Natural killer cell treated with Interleukin-12 subunit alpha and Interleukin-12 subunit beta and Interleukin-15 and Interleukin-18, amount 100 ng/mL, for 72 hours (primary cell): ENCODE results near the gene PDE8A. TPM values are rescaled to one million over a fixed set of nuclear protein-coding genes. Genes with fewer than 3 reads are reported as not detected.
A peak's percentile ranks its signal among the peaks of the same experiment; 100 is the strongest.

Source experiments
- ATAC-seq, 2 donors: fragments of 150-1000 bp; cut with Tn5 transposase in 1 of 2; sonication (Bioruptor Pico), chemical (Tn5 transposase) in 1 of 2; 2 replicates each; pipeline ENCODE4 v1.10.0; 2021
- DNase-seq: peaks from one replicate; pipeline ENCODE4 v3.0.0; 2022; ENCODE audit warnings: low spot score
- H3K27ac Mint-ChIP-seq, 2 donors: 1 replicate in 1 of 2; 2 replicates in 1 of 2; pipeline ENCODE4 v1.8.0; 2022; ENCODE audit warnings: mixed read lengths in 2 of 2, mild to moderate bottlenecking in 1 of 2, moderate library complexity in 1 of 2
- H3K27me3 Mint-ChIP-seq, 2 donors: 1 replicate in 1 of 2; 2 replicates in 1 of 2; pipeline ENCODE4 v1.8.0; 2022; ENCODE audit warnings: mixed read lengths in 2 of 2
- H3K36me3 Mint-ChIP-seq: one replicate; pipeline ENCODE4 v1.8.0; 2022; ENCODE audit warnings: mixed read lengths
- H3K4me1 Mint-ChIP-seq, 2 donors: 1 replicate in 1 of 2; 2 replicates in 1 of 2; pipeline ENCODE4 v1.8.0; 2022; ENCODE audit warnings: low read depth in 2 of 2, mixed read lengths in 2 of 2, mild to moderate bottlenecking in 1 of 2
- H3K4me3 Mint-ChIP-seq: one replicate; pipeline ENCODE4 v1.8.0; 2022; ENCODE audit warnings: mixed read lengths
- H3K9me3 Mint-ChIP-seq: 2 replicates; pipeline ENCODE4 v1.8.0; 2022; ENCODE audit warnings: mixed read lengths
- total RNA-seq, 2 donors: library from RNA; stranded (reverse); gene quantifications; one replicate each; pipeline ENCODE4 v1.2.3, GENCODE V29; 2022

Gene PDE8A
- total RNA-seq, 2 donors from 2014 or later = 27.0 to 32.0 TPM

DNA sequence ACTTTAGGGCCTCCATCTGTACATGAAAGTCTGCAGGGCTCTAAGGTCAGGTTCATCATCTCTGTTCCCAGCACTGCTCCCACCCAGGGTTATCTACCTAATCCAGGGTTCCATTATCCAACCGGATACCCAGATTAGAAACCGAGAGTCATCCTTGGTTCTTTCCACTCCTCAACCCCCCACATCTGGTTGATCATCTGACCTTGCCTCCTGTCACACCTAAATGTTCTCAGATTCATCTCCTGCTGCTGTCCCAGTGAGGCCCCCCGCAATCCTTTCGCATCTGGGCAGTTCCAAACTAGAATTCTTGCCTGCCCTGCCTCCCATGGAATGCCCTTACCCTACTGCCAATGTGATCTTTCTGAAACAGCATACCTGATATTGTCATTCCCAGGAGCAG lies 136.5 kb downstream of the PDE8A start:
- Mint-ChIP-seq H3K4me3 (no peak overlapping the region), H3K36me3 (peaks cover 11% of the 10 kb centered on the region), H3K9me3 (no peaks in the 10 kb centered on the region), H3K27ac (no peak overlapping the region), H3K27me3 (no peaks in the 10 kb centered on the region), H3K4me1 (no peaks in the 10 kb centered on the region)
- no peak for ATAC-seq
- DNase-seq = no peak

DNA sequence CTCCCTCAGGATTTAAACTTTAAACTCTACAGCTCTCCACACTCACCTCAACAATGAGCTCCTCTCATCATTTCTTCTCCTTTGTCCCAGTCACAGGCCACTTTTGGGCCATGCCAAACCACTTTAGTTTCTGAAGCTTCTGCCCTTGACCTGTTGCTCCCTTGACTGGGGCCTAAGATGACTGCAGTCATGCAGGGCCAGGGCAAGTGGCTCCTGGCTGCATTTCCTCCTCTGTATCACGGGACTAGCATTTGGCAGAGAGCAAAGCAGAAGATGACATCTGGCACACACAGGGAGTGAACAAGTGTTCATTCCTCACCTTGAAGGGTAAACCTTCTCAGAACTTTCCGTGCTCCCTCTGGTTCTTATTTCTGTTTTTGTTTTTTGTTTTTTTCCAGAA lies 136.9 kb downstream of the PDE8A start:
- no peak for DNase-seq
- Mint-ChIP-seq H3K27me3 (no peaks in the 10 kb centered on the region), H3K4me1 (no peaks in the 10 kb centered on the region), H3K4me3 (no peak overlapping the region), H3K9me3 (no peaks in the 10 kb centered on the region), H3K36me3 (peaks cover 11% of the 10 kb centered on the region), H3K27ac (no peak overlapping the region)
- no peak for ATAC-seq

GRCh38 chr15:85120351-85121113 lies 138.9 kb downstream of the PDE8A start:
- no peak overlapping the region for H3K4me3 Mint-ChIP-seq
- H3K9me3 Mint-ChIP-seq = no peaks in the 10 kb centered on the region

DNA sequence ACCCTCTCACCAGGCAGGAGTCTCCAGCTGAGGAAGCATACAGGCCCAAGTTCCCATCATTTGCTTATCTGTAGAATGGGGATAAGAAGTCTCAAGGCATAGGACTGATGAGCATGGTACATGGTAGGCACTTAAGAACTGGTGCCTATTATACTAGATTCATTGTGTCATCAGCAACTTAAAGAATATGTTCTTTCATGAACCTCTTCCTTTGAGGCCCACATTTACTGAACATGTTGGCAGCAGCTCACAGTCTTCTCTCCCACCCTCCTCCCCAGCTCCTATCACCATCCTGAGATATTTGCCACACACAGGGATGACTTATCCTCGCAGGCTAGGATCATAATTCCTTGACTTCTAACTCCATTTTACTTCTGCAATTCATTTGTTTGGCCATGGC lies 142.5 kb downstream of the PDE8A start:
- Mint-ChIP-seq H3K4me1 (no peaks in the 10 kb centered on the region), H3K4me3 (no peak overlapping the region), H3K27ac (no peak overlapping the region), H3K27me3 (no peaks in the 10 kb centered on the region), H3K36me3 (peaks cover 7% of the 10 kb centered on the region), H3K9me3 (no peaks in the 10 kb centered on the region)
- no peak for DNase-seq
- no peak for ATAC-seq

More at GRCh38 chr15:85120351-85121113, 138.9 kb downstream of the PDE8A start:
- Mint-ChIP-seq H3K27ac (no peak overlapping the region), H3K36me3 (peaks cover 11% of the 10 kb centered on the region), H3K4me1 (no peaks in the 10 kb centered on the region), H3K27me3 (no peaks in the 10 kb centered on the region)
- no peak for DNase-seq
- ATAC-seq = no peak

GRCh38 chr15:85125056-85125661 lies 143.5 kb downstream of the PDE8A start:
- Mint-ChIP-seq H3K27ac (no peak overlapping the region), H3K4me3 (no peak overlapping the region), H3K9me3 (no peaks in the 10 kb centered on the region), H3K27me3 (no peaks in the 10 kb centered on the region), H3K36me3 (peaks cover 9% of the 10 kb centered on the region), H3K4me1 (no peaks in the 10 kb centered on the region)
- DNase-seq = no peak
- no peak for ATAC-seq

GRCh38 chr15:85128621-85129020 lies 147.0 kb downstream of the PDE8A start:
- DNase-seq = no peak

DNA sequence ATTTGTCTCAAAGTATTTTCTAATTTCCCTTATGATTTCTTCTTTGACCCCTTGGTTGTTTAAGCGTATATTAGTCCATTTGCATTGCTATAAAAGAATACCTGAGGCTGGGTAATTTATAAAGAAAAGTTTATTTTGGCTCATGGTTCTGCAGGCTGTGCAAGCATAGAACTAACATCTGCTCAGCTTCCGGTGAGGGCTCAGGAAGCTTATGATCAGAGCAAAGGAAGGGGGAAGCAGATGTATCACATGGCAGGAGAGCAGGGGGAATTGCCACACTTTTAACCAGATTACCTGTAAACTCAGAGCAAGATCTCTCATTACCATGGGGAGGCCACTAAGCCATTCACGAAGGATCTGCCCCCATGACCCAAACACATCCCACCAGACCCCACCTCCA lies 148.2 kb downstream of the PDE8A start:
- H3K36me3 Mint-ChIP-seq = peaks cover 24% of the 10 kb centered on the region

More at GRCh38 chr15:85128621-85129020, 147.0 kb downstream of the PDE8A start:
- Mint-ChIP-seq H3K9me3 (peaks cover 2% of the 10 kb centered on the region), H3K4me3 (no peak overlapping the region), H3K36me3 (peaks cover 24% of the 10 kb centered on the region), H3K27ac (no peak overlapping the region), H3K4me1 (peaks cover 0 to 2% of the 10 kb centered on the region in 2 donors), H3K27me3 (no peaks in the 10 kb centered on the region)
- no peak for ATAC-seq

GRCh38 chr15:85131915-85132314 lies 150.3 kb downstream of the PDE8A start:
- peaks cover 24% of the 10 kb centered on the region for H3K36me3 Mint-ChIP-seq
- H3K4me3 Mint-ChIP-seq = no peak overlapping the region
- peaks cover 2% of the 10 kb centered on the region for H3K9me3 Mint-ChIP-seq

More for the DNA sequence above, 148.2 kb downstream of the PDE8A start:
- Mint-ChIP-seq H3K9me3 (peaks cover 2% of the 10 kb centered on the region), H3K4me3 (no peak overlapping the region), H3K27ac (no peak overlapping the region), H3K4me1 (peaks cover 0 to 2% of the 10 kb centered on the region in 2 donors), H3K27me3 (no peaks in the 10 kb centered on the region)
- ATAC-seq = no peak
- no peak for DNase-seq

DNA sequence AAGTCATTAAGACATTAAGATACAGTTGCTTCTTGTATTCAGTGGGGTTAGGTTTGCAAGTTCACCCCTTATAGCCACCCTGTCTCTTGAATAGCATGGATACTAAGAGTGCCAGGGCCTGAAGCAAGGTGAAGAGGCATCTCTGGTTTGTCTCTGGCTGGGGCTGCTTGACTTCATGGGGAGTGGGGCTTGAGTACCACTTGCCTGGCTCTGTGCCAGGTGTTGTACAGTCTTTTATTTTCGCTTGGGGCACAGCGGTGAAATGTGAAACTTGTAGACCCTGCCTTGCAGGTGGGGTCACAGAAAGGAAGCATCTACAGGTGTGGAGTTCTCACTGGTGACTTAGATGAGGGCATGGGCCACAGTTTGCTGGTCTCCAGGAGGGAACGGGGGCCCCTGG lies 152.1 kb downstream of the PDE8A start:
- ATAC-seq (peak in 1 of 2 donors; percentile 36), DNase-seq (no peak)
- H3K9me3 Mint-ChIP-seq = peaks cover 2% of the 10 kb centered on the region
- H3K4me3 Mint-ChIP-seq = no peak overlapping the region
- H3K27me3 Mint-ChIP-seq = no peaks in the 10 kb centered on the region
- H3K4me1 Mint-ChIP-seq = peaks cover 0 to 2% of the 10 kb centered on the region in 2 donors
- H3K36me3 Mint-ChIP-seq = peaks cover 24% of the 10 kb centered on the region
- no peak overlapping the region for H3K27ac Mint-ChIP-seq

More at GRCh38 chr15:85131915-85132314, 150.3 kb downstream of the PDE8A start:
- DNase-seq (no peak), ATAC-seq (no peak)
- Mint-ChIP-seq H3K4me1 (peaks cover 0 to 2% of the 10 kb centered on the region in 2 donors), H3K27ac (no peak overlapping the region), H3K27me3 (no peaks in the 10 kb centered on the region)

- Mint-ChIP-seq H3K9me3 (peaks cover 2% of the 10 kb centered on the region), H3K27ac (no peak overlapping the region), H3K4me1 (no peaks in the 10 kb centered on the region), H3K4me3 (no peak overlapping the region), H3K27me3 (no peaks in the 10 kb centered on the region), H3K36me3 (peaks cover 15% of the 10 kb centered on the region)
- ATAC-seq (no peak), DNase-seq (no peak)
These were observed 156.0 kb downstream of the PDE8A start for GRCh38 chr15:85137489-85138168.

DNA sequence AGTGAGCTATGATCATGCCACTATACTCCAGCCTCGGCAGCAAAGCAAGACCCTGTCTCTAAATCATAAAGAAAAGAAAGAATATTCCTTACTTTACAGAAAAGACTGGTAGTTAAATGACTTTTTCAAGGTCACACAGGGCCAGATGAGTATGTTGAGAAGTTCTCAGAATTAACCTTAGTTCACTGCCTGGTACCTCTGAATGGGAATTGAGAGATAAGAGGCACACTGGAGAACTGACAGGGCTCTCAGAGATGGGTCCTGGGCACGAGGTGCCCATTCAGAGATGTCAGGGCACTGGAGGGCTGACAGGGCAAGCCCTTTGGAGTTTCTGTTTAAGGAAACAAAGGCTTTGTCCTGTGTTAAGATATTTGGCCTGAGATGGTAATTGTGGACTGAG lies 157.7 kb downstream of the PDE8A start:
- no peaks in the 10 kb centered on the region for H3K4me1 Mint-ChIP-seq
- DNase-seq = no peak
- H3K36me3 Mint-ChIP-seq = peaks cover 9% of the 10 kb centered on the region
- H3K4me3 Mint-ChIP-seq = no peak overlapping the region
- no peaks in the 10 kb centered on the region for H3K9me3 Mint-ChIP-seq
- H3K27me3 Mint-ChIP-seq = no peaks in the 10 kb centered on the region
- ATAC-seq = no peak
- H3K27ac Mint-ChIP-seq = no peak overlapping the region

GRCh38 chr15:85141726-85142125 lies 160.1 kb downstream of the PDE8A start:
- Mint-ChIP-seq H3K36me3 (peaks cover 9% of the 10 kb centered on the region), H3K4me1 (no peaks in the 10 kb centered on the region), H3K27me3 (no peaks in the 10 kb centered on the region), H3K27ac (no peak overlapping the region), H3K4me3 (no peak overlapping the region), H3K9me3 (no peaks in the 10 kb centered on the region)
- no peak for DNase-seq
- no peak for ATAC-seq

DNA sequence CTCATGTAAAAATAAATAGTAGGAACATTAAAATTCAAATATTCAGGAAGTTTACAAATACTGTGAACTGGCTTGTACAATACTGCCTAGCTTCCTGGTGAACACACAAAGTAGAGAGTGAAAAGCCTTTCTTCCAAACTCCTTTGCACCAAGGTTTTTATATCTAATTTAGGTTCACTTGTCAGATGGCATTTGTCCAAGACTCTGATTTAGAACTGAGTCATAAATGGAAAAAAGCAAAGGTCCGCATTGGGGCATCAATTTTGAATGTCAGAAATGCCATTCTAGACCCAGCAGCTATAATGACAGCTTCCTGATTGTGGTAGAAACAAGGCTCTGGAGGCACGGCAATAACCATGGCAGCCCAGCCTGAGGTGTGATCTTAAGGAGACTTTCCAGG lies 160.7 kb downstream of the PDE8A start:
- Mint-ChIP-seq H3K27me3 (no peaks in the 10 kb centered on the region), H3K4me1 (no peaks in the 10 kb centered on the region), H3K27ac (no peak overlapping the region), H3K9me3 (no peaks in the 10 kb centered on the region), H3K4me3 (no peak overlapping the region), H3K36me3 (peaks cover 9% of the 10 kb centered on the region)
- DNase-seq (no peak), ATAC-seq (no peak)
